GM12878 (cell line): Measurements from ENCODE around the gene CAMK2B. TPM values are rescaled to one million over a fixed set of nuclear protein-coding genes. Genes with fewer than 3 reads are reported as not detected.

ENCODE experiments used
- ATAC-seq: fragments of 200-7000 bp; cut with Tn5 transposase; 3 replicates; pipeline ENCODE4 v1.9.1; 2020; ENCODE audit warnings: mild to moderate bottlenecking, moderate library complexity
- BruUV-seq: library from RNA; stranded (reverse); fragments of 400-500 nt; replicated peaks from 2 replicates; lab custom pipeline; 2021; lab: Mats Ljungman, UMichigan
- CTCF ChIA-PET: fragments of 300-600 bp; sonication (Branson Sonifier 250); formaldehyde crosslinking; extraction: SDS; loops from one replicate; lab custom pipeline; 2021; ENCODE audit warnings: inconsistent platforms; lab: Yijun Ruan, JAX
- POLR2A ChIA-PET: fragments of 350-600 bp; formaldehyde crosslinking; extraction: SDS; loops from one replicate; lab custom pipeline; 2021; ENCODE audit warnings: inconsistent platforms; lab: Charles Lee
- RAD21 ChIA-PET: fragments of 300-600 bp; sonication (Branson Sonifier 250); formaldehyde crosslinking; loops from one replicate; lab custom pipeline; 2023; ENCODE audit warnings: antibody characterized with exemption; ENCODE audit not compliant: unreplicated experiment; lab: Charles Lee
- SMC1A ChIA-PET: fragments of 300-600 bp; sonication (Branson Sonifier 250); formaldehyde crosslinking; loops from one replicate; lab custom pipeline; 2023; ENCODE audit not compliant: unreplicated experiment, uncharacterized antibody; lab: Charles Lee
- DNase-seq: peaks from one replicate; pipeline ENCODE4 v3.0.0-alpha.2; 2011; ENCODE audit warnings: low read depth, low spot score
- FAIRE-seq: peaks from 3 replicates; lab custom pipeline; 2011; peaks lifted over from hg19 to GRCh38; lab: Jason Lieb, UNC
- H2AFZ ChIP-seq: 2 replicates; pipeline ENCODE4 v1.6.0; 2011; ENCODE audit warnings: low read depth, low read length, control low read depth; ENCODE audit not compliant: control insufficient read depth
- H3K27ac ChIP-seq: 2 replicates; pipeline ENCODE4 v1.5.1; 2011; ENCODE audit warnings: control low read depth; ENCODE audit not compliant: control insufficient read depth, insufficient read depth
- H3K27me3 ChIP-seq, 2 experiments: replicated peaks in 1 of 2; 2 replicates each; pipeline versions ENCODE4 v1.6.0 to v1.6.1; 2011; ENCODE audit warnings: low read length in 1 of 2; ENCODE audit not compliant: control insufficient read depth in 2 of 2, insufficient read depth in 2 of 2
- H3K36me3 ChIP-seq, 2 experiments: 2 replicates each; pipeline ENCODE4 v1.5.1; 2011; ENCODE audit warnings: low read length in 1 of 2; ENCODE audit not compliant: control insufficient read depth in 2 of 2, insufficient read depth in 2 of 2
- H3K4me1 ChIP-seq: 2 replicates; pipeline ENCODE4 v1.6.1; 2011; ENCODE audit warnings: mild to moderate bottlenecking, low read length, moderate library complexity, mixed read lengths; ENCODE audit not compliant: control insufficient read depth, insufficient read depth
- H3K4me2 ChIP-seq: 2 replicates; pipeline ENCODE4 v1.6.0; 2011; ENCODE audit warnings: control low read depth; ENCODE audit not compliant: control insufficient read depth, insufficient read depth
- H3K4me3 ChIP-seq: fragments of 200-600 bp; sonication (generic); 2 replicates; pipeline ENCODE4 v1.5.1; 2016
- H3K79me2 ChIP-seq: 2 replicates; pipeline ENCODE4 v1.6.0; 2011; ENCODE audit warnings: low read length; ENCODE audit not compliant: control insufficient read depth, insufficient read depth
- H3K9ac ChIP-seq: 2 replicates; pipeline ENCODE4 v1.8.0; 2011; ENCODE audit warnings: low read length, control low read depth, mixed read lengths; ENCODE audit not compliant: control insufficient read depth, insufficient read depth
- H3K9me3 ChIP-seq: replicated peaks from 3 replicates; pipeline ENCODE4 v1.5.1; 2011; ENCODE audit warnings: mild to moderate bottlenecking, low read length; ENCODE audit not compliant: control insufficient read depth, insufficient read depth
- H4K20me1 ChIP-seq: 2 replicates; pipeline ENCODE4 v1.6.0; 2011; ENCODE audit not compliant: control insufficient read depth, insufficient read depth
- ATF2 ChIP-seq: IDR thresholded peaks from 2 replicates; pipeline ENCODE4 v1.6.1; 2012; ENCODE audit warnings: low read length, inconsistent platforms
- ATF3 ChIP-seq: IDR thresholded peaks from 2 replicates; pipeline ENCODE4 v1.6.1; 2011; ENCODE audit warnings: low read depth, mild to moderate bottlenecking, low read length, moderate library complexity, borderline replicate concordance; ENCODE audit errors: extremely low read depth
- CBX3 ChIP-seq: fragments of 200-600 bp; sonication (generic); IDR thresholded peaks from 2 replicates; pipeline ENCODE4 v1.6.1; 2016; ENCODE audit warnings: low read depth, borderline replicate concordance
- ESRRA ChIP-seq: IDR thresholded peaks from 2 replicates; pipeline ENCODE4 v1.6.1; 2012; ENCODE audit warnings: mild to moderate bottlenecking, low read length, improper control_type of control experiment
- HDGF ChIP-seq: fragments of 450-650 bp; IDR thresholded peaks from 2 replicates; pipeline ENCODE4 v1.6.1; 2016; ENCODE audit warnings: antibody characterized with exemption
- NR2F1 ChIP-seq: fragments of 450-650 bp; conservative IDR thresholded peaks from 2 replicates; pipeline ENCODE4 v1.6.1; 2017; ENCODE audit warnings: mild to moderate bottlenecking
- PKNOX1 ChIP-seq: fragments of 450-650 bp; IDR thresholded peaks from 2 replicates; pipeline ENCODE4 v1.6.1; 2016; ENCODE audit warnings: mild to moderate bottlenecking
- POLR2AphosphoS5 ChIP-seq: IDR thresholded peaks from 2 replicates; pipeline ENCODE4 v1.6.1; 2011; ENCODE audit warnings: mild to moderate bottlenecking, low read length, inconsistent platforms
- SUPT20H ChIP-seq: IDR thresholded peaks from 2 replicates; pipeline ENCODE4 v1.6.1; 2011; ENCODE audit warnings: low read depth, mild to moderate bottlenecking, low read length, moderate library complexity, borderline replicate concordance; ENCODE audit not compliant: control insufficient read depth
- TARDBP ChIP-seq: IDR thresholded peaks from 2 replicates; pipeline ENCODE4 v1.6.1; 2016; ENCODE audit warnings: borderline replicate concordance
- WGBS: methylation state at CpG from one replicate; pipeline ENCODE4 v1.1.6; 2016; ENCODE audit warnings: low lambda C conversion rate; ENCODE audit not compliant: insufficient replicate concordance, insufficient coverage; ENCODE audit errors: missing lambda C conversion rate; 5-methylcytosine and 5-hydroxymethylcytosine counted together
- in situ Hi-C: fragments of 300-500 bp; cut with MboI; formaldehyde crosslinking; loops from 9 replicates; pipeline ENCODE4 v1.14.3; 2018; ENCODE audit warnings: mixed read lengths
- intact Hi-C: fragments of 100-400 bp; cut with micrococcal nuclease; formaldehyde crosslinking; loops from one replicate; pipeline ENCODE4 v1.14.2; 2022; ENCODE audit not compliant: unreplicated experiment
- polyA plus RNA-seq, 11 experiments: library from polyadenylated mRNA; depleted of rRNA in 4 of 11; unstranded in 6 of 11; stranded (reverse) in 5 of 11; fragments of >200 nt; fragmentation: Nextera tagmentation in 4 of 11; fragmentation: Illumina TruSeq in 1 of 11; extraction: Ambion mirVana in 4 of 11; extraction: Trizol in 1 of 11; gene quantifications; 1 replicate in 1 of 11; 2 replicates in 10 of 11; pipeline versions ENCODE4 v1.2.1 to v1.2.3, GENCODE V29; 2011 to 2016; ENCODE audit warnings: inconsistent platforms in 2 of 11, missing spikeins in 2 of 11, low read depth in 1 of 11
- total RNA-seq, 4 experiments: library from RNA; depleted of rRNA in 3 of 4; stranded (reverse); fragments of >200 nt in 3 of 4; fragmentation: Illumina TruSeq in 1 of 4; extraction: Trizol in 1 of 4; gene quantifications; 2 replicates each; pipeline versions ENCODE4 v1.2.1 to v1.2.3, GENCODE V29; 2013 to 2021
- TF ChIP-seq, protein P1 (sequence below): fragments of 450-650 bp; IDR thresholded peaks from 2 replicates; pipeline ENCODE4 v1.6.1; 2017; ENCODE audit warnings: mild to moderate bottlenecking

The CAMK2B gene
- total and polyA plus RNA-seq, 10 of the 15 experiments (the other 5 are each of a cell fraction or from before 2014, with no cell fraction given), result 0.06 to 0.23 (median 0.11) TPM; not detected in 5

DNA sequence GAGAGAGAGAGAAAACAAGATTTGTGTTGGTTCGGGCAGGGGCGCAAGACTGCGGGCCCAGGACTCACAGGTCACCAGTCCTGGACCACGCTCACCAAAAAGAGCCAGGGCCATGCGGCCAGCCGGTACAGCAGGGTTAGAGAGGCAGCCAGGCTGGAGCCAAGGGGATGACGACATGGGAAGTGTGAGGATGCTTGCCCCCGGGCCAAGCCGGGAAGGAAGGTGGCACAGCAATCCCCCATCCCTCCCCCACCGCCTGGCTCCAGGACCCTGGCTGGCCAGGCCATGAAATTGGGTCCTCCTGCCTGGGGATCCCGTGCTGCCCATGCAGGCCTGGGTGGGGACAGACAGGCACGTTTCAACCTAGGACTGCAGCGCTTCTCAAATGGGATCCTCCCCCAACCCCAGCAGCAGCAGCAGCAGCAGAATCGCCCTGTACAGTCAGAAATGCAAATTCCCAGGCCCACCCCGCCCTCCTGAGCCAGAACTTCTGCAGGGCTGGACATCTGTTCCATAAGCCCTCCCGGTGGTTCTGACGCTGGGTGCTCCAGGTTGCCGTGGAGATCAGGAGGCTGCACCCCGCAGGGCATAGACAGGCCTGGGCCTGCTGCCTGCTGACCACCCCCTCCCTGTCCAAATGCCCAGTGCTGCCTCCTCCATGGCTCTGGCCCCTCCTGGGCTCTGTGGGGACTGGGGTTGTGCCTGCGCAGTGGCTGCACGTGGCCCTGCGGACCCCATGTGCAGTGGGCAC is 89.6 kb downstream of the CAMK2B start:
- ChIA-PET POLR2A (no interaction called here), CTCF (no interaction called here), RAD21 (interaction anchor here (0.6 kb wide), 1 partner anchor 119 kb away, joined by 3 read pairs; no protein-coding TSS in a partner anchor), SMC1A (no interaction called here)
- no peak for TF ChIP-seq SUPT20H
- TF ChIP-seq ESRRA, result no peak
- no peak for TF ChIP-seq TARDBP
- Histone ChIP-seq H3K4me2 (no peak overlapping the region), H3K36me3 (no peaks in the 10 kb centered on the region), H2AFZ (no peak overlapping the region), H4K20me1 (no peaks in the 10 kb centered on the region), H3K27me3 (no peaks in the 10 kb centered on the region; a peak in 1 of 4 replicates), H3K4me1 (no peaks in the 10 kb centered on the region), H3K79me2 (no peaks in the 10 kb centered on the region), H3K9ac (no peak overlapping the region), H3K4me3 (no peak overlapping the region), H3K9me3 (no peaks in the 10 kb centered on the region), H3K27ac (no peak overlapping the region)
- WGBS, result 43% methylated on average over 21 of the region's 22 CpGs
- FAIRE-seq, result no peak
- no peak for DNase-seq
- in situ Hi-C loops, result no loop called here
- intact Hi-C loops, result no loop called here
- no TSS peak for BruUV-seq
- no peak for ATAC-seq

- Histone ChIP-seq H3K36me3 (no peaks in the 10 kb centered on the region), H2AFZ (no peak overlapping the region), H3K27me3 (no peaks in the 10 kb centered on the region; a peak in 1 of 4 replicates), H3K4me2 (no peak overlapping the region), H3K4me1 (no peaks in the 10 kb centered on the region), H3K4me3 (no peak overlapping the region), H3K9ac (no peak overlapping the region), H4K20me1 (no peaks in the 10 kb centered on the region), H3K79me2 (no peaks in the 10 kb centered on the region), H3K27ac (no peak overlapping the region), H3K9me3 (no peaks in the 10 kb centered on the region)
- ChIA-PET SMC1A (no interaction called here), RAD21 (interaction anchor here (0.6 kb wide), 1 partner anchor 119 kb away, joined by 3 read pairs; no protein-coding TSS in a partner anchor), POLR2A (no interaction called here), CTCF (no interaction called here)
- no peak for ATAC-seq
- DNase-seq, result no peak
- FAIRE-seq, result no peak
- in situ Hi-C loops, result no loop called here
- 17% methylated on average over 8 of the region's 8 CpGs for WGBS
- no TSS peak for BruUV-seq
- intact Hi-C loops, result no loop called here
- no peak for TF ChIP-seq POLR2AphosphoS5
- no peak for TF ChIP-seq ATF2
- no peak for TF ChIP-seq NR2F1
- TF ChIP-seq PKNOX1, result no peak
- TF ChIP-seq HDGF, result no peak
- TF ChIP-seq CBX3, result no peak
- TF ChIP-seq, protein P1, sequence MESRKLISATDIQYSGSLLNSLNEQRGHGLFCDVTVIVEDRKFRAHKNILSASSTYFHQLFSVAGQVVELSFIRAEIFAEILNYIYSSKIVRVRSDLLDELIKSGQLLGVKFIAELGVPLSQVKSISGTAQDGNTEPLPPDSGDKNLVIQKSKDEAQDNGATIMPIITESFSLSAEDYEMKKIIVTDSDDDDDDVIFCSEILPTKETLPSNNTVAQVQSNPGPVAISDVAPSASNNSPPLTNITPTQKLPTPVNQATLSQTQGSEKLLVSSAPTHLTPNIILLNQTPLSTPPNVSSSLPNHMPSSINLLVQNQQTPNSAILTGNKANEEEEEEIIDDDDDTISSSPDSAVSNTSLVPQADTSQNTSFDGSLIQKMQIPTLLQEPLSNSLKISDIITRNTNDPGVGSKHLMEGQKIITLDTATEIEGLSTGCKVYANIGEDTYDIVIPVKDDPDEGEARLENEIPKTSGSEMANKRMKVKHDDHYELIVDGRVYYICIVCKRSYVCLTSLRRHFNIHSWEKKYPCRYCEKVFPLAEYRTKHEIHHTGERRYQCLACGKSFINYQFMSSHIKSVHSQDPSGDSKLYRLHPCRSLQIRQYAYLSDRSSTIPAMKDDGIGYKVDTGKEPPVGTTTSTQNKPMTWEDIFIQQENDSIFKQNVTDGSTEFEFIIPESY, result no peak
- TF ChIP-seq ATF3, result no peak
Observed at GRCh38 chr7:44235066-44235465, 90.3 kb downstream of the CAMK2B start.
